DLD1 (cell line): ENCODE results near the gene AZIN2.
"Not testable (repeated sequence)": the region's sequence is repeated elsewhere in the genome, so short reads cannot be mapped to it uniquely, and the experiment has no call there.

ENCODE experiments used
- in situ Hi-C: cut with HindIII; loops from 2 replicates; pipeline ENCODE4 v1.10.0; 2017; ENCODE audit warnings: low sequenced_read_pairs

AZIN2 gene

GRCh38 chr1:33093004-33093403, 12.1 kb downstream of the AZIN2 start:
- in situ Hi-C loops: no loop called here

DNA sequence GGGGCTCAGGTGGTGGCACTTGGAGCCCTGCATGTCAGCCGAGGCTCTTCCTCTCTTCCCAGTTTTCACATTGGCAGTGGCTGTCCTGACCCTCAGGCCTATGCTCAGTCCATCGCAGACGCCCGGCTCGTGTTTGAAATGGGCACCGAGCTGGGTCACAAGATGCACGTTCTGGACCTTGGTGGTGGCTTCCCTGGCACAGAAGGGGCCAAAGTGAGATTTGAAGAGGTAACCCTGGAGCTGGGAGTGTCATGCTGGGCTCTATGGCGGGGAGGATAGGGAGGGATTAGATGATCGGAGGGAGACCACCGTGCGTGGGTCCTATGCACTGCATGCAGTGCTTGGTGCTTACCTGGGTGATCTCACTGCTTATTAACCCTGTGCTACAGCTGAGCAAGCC, 13.5 kb downstream of the AZIN2 start:
- in situ Hi-C loops: no loop called here

- in situ Hi-C loops: no loop called here
Observed at GRCh38 chr1:33094971-33095604, 14.1 kb downstream of the AZIN2 start.

DNA sequence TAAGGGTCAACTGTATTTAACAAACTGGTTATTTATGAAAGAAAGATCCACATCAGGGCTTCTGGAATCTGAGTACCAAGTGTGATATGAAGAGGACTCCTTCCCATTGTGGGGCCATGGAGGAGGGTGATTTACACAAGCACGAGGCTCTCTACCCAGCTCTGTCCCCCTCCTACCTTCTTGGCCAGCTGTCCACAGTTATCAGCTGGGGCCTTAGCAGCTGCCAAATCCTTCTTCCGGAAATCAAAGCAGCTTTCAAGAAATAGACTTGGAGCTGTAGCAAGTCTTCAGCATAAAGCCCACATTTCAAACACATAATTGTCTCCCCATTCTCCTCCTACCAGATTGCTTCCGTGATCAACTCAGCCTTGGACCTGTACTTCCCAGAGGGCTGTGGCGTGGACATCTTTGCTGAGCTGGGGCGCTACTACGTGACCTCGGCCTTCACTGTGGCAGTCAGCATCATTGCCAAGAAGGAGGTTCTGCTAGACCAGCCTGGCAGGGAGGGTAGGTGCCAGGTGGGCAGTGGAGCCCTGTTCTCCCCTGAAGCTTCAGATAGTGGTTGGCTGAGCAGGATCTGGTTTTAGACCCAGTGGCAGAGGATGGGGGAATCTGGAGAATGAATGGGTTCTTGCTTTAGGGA, 15.5 kb downstream of the AZIN2 start:
- in situ Hi-C loops: no loop called here

DNA sequence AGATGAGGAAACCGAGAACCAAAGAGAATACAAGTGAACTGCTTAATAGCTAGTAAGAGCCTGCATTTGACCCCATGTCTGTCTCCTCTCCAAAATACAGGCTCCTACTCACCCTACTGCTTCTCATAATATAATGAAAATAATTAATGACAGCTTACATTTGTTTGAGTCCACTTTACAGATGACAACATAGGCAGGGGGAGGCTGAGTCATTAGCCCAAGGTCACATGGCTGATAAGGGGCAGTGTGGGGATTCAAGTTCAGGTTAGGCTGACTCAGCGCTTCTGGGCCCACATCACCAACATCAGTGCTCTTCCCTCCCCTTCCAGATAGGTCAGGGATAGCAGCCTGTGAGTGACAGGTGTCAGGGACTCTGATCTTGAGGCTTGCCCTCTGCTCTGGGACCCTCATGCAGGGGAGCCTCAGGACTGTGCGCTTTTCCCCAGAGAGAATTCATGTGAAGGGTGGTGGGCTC, 16.2 kb downstream of the AZIN2 start:
- in situ Hi-C loops: no loop called here

DNA sequence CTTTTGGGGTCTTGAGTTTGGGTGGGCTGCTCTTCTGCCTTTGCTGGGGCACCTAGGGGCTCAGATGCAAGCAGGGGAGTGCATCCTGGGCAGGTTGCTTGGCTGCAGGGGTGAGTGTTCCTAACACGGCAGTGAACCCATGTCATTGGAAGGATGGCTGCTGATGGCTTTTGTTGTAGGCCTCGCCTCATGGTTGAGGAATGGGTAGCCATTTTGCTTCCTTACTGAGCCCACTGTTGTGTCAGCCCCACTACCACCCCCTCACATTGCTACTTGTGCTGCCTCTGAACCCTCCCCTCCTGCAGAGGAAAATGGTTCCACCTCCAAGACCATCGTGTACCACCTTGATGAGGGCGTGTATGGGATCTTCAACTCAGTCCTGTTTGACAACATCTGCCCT, 16.8 kb downstream of the AZIN2 start:
- in situ Hi-C loops: no loop called here

DNA sequence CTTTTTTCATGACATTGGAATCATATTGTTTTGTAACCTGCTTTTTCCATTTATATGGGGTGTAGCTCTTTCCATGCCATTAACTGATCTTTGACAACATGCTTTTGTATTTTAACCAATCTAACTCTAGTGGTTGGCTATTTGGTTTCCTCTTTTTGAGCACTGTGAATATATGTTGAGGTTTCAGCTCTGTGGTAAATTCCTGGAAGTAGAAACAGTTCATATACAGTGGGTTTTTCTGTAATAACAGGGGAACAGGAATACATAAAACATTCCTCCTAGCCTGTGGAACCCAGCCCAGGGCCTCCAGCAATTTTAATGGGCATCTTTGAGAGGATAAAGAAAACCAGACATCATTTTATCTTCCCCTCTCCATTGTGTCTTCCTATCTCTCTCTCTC, 17.4 kb downstream of the AZIN2 start:
- in situ Hi-C loops: no loop called here

DNA sequence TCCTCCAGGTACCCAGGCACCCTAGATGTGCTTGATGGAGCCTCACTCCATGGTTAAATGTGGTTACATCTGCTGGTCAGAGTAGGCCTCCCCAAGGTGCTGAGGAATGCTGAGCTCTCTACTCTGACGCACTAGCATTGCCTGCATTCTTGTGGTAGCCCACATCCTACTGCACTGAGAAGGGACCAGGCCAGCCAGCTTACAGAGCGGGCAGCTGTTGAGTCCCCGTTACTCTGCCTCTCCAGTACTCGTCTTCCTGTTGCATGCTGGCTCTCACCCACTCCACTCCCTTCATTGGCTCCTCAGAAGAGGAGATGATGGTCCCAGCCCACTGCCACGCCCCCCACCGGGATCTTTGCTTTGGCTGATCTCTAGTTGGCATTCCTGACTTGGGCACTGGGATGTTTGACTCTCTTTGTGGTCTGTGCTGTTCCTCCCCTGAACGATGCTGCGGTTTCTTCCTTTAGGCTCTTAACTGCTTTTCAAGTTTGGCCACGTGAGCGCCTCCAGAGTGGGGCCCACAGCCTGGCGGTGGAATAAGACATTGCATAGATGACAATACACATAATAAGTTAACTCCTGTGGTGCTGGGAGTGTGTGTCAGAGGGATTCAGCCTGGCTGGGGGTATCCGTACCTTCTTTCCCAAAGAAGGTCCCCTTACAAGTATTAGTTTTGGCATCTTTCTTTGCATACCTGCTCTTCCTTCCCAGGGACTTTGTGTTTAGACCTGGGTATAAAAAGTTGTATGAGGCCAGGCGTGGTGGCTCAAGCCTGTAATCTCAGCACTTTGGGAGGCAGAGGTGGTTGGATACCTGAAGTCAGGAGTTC, 18.6 kb downstream of the AZIN2 start:
- in situ Hi-C loops: no loop called here

- in situ Hi-C loops: not testable (repeated sequence)
Observed at GRCh38 chr1:33100119-33100415, 19.1 kb downstream of the AZIN2 start.

DNA sequence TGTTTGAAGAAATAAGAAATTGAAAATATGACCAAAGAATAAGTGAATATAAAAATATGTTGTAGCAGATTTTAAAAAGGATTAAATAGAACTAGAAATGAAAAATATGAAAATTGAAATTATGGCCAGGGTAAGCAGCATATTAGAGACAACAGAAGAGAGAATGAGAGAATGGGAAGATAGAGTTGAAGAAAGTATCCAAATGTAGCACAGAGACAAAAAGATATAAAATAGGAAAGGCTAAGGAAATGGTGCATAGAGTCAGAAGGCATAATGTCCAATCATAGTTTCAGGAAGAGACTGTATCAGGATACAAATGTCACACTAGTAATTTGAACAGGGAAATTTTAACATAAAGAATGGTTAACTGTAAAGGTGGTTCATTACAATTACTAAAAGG, 29.5 kb downstream of the AZIN2 start:
- in situ Hi-C loops: no loop called here

DNA sequence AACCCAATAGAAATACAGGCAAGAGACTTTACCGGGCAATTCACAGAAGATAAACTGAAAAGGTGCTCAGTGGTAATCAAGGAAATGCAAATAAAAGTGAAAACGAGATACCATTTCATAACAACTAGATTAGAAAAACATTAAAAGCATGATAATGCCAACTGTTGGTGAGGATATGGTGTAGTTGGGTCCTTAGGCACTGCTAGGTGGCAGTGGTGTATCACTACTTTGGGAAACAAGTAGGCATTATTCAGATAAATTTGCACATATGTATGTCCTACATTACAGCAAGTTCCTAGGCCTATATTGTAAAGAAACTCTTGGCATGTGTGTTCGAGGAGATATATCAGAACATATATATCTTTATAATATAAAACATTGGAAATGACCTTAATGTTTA, 31.0 kb downstream of the AZIN2 start:
- in situ Hi-C loops: no loop called here

DNA sequence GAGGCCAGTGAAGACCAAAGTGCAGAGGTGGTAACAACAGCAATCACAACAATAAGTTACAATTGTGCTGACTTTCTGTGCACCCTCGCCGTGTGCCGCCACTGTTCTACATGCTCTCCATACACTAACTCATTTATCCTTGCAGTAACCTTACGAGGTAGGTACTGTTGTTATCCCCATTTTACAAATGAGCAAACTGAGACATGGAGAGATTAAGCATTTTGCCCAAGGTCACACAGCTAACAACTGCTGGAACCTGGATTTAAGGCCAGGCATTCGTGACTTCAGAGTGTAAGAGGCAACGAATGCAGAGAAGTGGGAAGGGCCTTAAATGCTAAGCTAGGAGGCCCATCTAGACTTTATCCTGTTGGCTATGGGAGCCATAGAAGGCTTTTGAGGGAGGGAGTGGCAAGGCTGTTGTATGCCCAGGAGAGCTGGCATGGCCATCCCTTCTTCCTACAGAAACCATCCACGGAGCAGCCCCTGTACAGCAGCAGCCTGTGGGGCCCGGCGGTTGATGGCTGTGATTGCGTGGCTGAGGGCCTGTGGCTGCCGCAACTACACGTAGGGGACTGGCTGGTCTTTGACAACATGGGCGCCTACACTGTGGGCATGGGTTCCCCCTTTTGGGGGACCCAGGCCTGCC, 36.6 kb downstream of the AZIN2 start:
- in situ Hi-C loops: no loop called here

- in situ Hi-C loops: no loop called here
Observed at GRCh38 chr1:33118274-33118673, 37.3 kb downstream of the AZIN2 start.

DNA sequence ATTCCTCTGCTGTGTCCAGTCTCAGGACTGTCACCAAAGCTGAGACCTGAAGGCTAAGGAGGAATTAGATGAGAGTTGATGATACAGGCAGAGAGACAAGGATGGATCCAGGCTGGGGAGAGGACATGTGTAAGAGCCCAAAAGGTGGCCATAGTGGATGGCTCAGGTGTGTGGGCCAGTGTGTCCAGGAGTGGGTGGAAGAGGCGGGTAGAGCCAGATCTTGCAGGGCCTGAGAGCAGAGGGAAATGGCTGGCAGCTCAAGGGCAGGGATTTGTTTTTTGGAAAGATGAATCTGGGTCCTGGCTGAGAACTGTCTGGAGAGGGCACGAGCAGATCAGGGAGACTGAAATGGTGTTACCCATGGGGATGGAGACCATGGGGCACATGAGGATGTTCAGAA, 38.1 kb downstream of the AZIN2 start:
- in situ Hi-C loops: no loop called here

GRCh38 chr1:33119532-33120217, 38.7 kb downstream of the AZIN2 start:
- in situ Hi-C loops: no loop called here

- in situ Hi-C loops: no loop called here
Observed at GRCh38 chr1:33120436-33121231, 39.7 kb downstream of the AZIN2 start.

DNA sequence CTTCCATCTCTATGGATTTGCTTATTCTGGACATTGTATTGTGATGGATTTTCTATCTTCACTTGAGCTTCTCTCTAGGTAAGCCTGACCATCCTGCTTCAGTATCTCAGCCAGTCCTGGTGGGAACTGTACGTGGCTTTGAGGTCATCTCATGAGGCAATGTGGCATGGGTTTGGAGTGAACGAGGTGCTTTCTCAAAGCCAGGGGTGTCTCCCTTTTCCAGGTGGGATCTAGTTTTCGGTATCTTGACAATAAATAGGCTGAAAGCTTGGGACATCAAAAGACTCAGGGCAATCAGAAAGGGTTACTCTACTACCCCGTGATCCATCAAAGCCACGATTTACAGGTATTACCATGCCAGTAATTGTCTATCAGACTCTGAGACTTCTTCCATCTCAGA, 40.8 kb downstream of the AZIN2 start:
- in situ Hi-C loops: no loop called here

DNA sequence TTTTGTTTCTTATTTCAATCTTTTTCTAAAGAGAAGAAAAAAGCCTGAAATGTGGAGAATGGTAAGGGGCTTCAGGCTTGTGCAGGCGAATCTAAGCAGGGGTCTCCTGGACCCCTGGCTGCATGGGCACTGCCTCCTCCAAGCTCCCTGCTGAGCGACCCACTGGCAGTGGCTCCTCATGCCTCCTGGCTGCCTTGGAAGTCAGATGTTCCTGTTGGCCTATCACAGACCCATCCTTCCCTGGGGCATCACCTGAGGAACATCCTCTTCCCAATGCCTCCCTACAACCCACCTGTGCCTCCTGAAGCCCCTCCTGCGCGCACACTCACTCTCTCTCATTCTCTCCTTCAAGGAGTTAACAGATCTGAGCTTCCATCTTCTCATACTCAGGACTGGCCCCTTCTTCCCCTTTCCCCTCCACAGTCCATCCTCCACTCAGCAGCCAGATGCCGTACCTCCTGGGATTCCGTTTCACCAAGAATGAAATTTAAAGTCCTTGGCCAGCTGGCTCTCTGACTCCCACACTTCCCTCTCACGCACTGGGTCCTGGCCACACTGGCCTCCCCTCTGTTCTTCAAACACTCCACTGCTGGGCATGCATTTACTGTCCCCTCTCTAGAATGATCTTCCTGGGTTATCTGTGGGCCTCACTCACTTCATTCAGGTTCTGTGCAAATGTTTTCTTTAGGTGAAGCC, 41.7 kb downstream of the AZIN2 start:
- in situ Hi-C loops: no loop called here

GRCh38 chr1:33123266-33123665, 42.3 kb downstream of the AZIN2 start:
- in situ Hi-C loops: no loop called here

DNA sequence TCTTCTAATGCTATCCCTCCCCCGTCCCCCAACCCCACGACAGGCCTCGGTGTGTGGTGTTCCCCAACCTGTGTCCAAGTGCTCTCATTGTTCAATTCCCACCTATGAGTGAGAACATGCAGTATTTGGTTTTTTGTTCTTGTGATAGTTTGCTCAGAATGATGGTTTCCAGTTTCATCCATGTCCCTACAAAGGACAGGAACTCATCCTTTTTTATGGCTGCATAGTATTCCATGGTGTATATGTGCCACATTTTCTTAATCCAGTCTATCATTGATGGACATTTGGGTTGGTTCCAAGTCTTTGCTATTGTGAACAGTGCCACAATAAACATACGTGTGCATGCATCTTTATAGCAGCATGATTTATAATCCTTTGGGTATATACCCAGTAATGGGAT, 43.7 kb downstream of the AZIN2 start:
- in situ Hi-C loops: not testable (repeated sequence)
